Measurements from ENCODE around the gene IQGAP3.

The IQGAP3 gene

GRCh38 chr1:156530006-156530405 lies 42.4 kb downstream of the IQGAP3 start:
- TF ChIP-seq CTCF (IDR thresholded peaks at IDR 0.05), result no peak
- no peak overlapping the region for H3K27ac ChIP-seq
- intact Hi-C loops (cut with DNase I; ENCODE audit: low total_unique reads), result no loop called here
- no peak overlapping the region for H3K4me3 ChIP-seq
- H3K4me1 ChIP-seq, result no peaks in the 10 kb centered on the region
- H3K36me3 ChIP-seq, result no peaks in the 10 kb centered on the region
- no peak for DNase-seq
- H3K9me3 ChIP-seq, result no peaks in the 10 kb centered on the region
- no peaks in the 10 kb centered on the region for H3K27me3 ChIP-seq

- Histone ChIP-seq H3K36me3 (no peaks in the 10 kb centered on the region), H3K27ac (no peak overlapping the region), H3K9me3 (no peaks in the 10 kb centered on the region), H3K27me3 (no peaks in the 10 kb centered on the region), H3K4me1 (no peaks in the 10 kb centered on the region), H3K4me3 (no peak overlapping the region)
- intact Hi-C loops (cut with DNase I; ENCODE audit: low total_unique reads), result no loop called here
- DNase-seq, result no peak
- TF ChIP-seq CTCF (IDR thresholded peaks at IDR 0.05), result no peak
Measured at GRCh38 chr1:156528875-156529425, 43.4 kb downstream of the IQGAP3 start.

GRCh38 chr1:156528231-156528630 lies 44.1 kb downstream of the IQGAP3 start:
- intact Hi-C loops (cut with DNase I; ENCODE audit: low total_unique reads), result no loop called here
- H3K27me3 ChIP-seq, result no peaks in the 10 kb centered on the region
- no peak for DNase-seq
- no peak overlapping the region for H3K4me3 ChIP-seq
- H3K27ac ChIP-seq, result no peak overlapping the region
- H3K9me3 ChIP-seq, result no peaks in the 10 kb centered on the region
- no peaks in the 10 kb centered on the region for H3K4me1 ChIP-seq
- no peaks in the 10 kb centered on the region for H3K36me3 ChIP-seq
- no peak for TF ChIP-seq CTCF (IDR thresholded peaks at IDR 0.05)

- H3K27ac ChIP-seq, result no peak overlapping the region
- DNase-seq, result no peak
- no peak overlapping the region for H3K4me3 ChIP-seq
- no peaks in the 10 kb centered on the region for H3K27me3 ChIP-seq
- H3K9me3 ChIP-seq, result no peaks in the 10 kb centered on the region
- H3K36me3 ChIP-seq, result no peaks in the 10 kb centered on the region
- no peaks in the 10 kb centered on the region for H3K4me1 ChIP-seq
- intact Hi-C loops (cut with DNase I; ENCODE audit: low total_unique reads), result no loop called here
- no peak for TF ChIP-seq CTCF (IDR thresholded peaks at IDR 0.05)
Measured at GRCh38 chr1:156527584-156527983, 44.8 kb downstream of the IQGAP3 start.

- H3K4me3 ChIP-seq, result no peak overlapping the region
- intact Hi-C loops (cut with DNase I; ENCODE audit: low total_unique reads), result no loop called here
- DNase-seq, result no peak
- H3K36me3 ChIP-seq, result no peaks in the 10 kb centered on the region
- no peak for TF ChIP-seq CTCF (IDR thresholded peaks at IDR 0.05)
- H3K27ac ChIP-seq, result no peak overlapping the region
- H3K9me3 ChIP-seq, result no peaks in the 10 kb centered on the region
- H3K4me1 ChIP-seq, result no peaks in the 10 kb centered on the region
- no peaks in the 10 kb centered on the region for H3K27me3 ChIP-seq
Measured at GRCh38 chr1:156525856-156526489, 46.4 kb downstream of the IQGAP3 start.
